Vagina (tissue), 2 donors: Measurements from ENCODE around the gene ARX. TPM values are rescaled to one million over a fixed set of nuclear protein-coding genes. Genes with fewer than 3 reads are reported as not detected.

ENCODE experiments used
- DNase-seq, 2 donors: peaks; one replicate each; pipeline ENCODE4 v3.0.0-alpha.2; 2017; ENCODE audit errors: extremely low spot score in 2 of 2
- H3K27ac ChIP-seq: fragments of 200-600 bp; sonication (generic); one replicate; pipeline ENCODE4 v1.5.1; 2019
- H3K27me3 ChIP-seq: fragments of 200-600 bp; sonication (generic); one replicate; pipeline ENCODE4 v1.5.1; 2019
- H3K36me3 ChIP-seq, 2 donors: fragments of 200-600 bp; sonication (generic); one replicate each; pipeline ENCODE4 v1.5.1; 2017 to 2019
- H3K4me1 ChIP-seq: fragments of 200-600 bp; sonication (generic); one replicate; pipeline ENCODE4 v1.5.1; 2019
- H3K4me3 ChIP-seq, 2 donors: fragments of 200-600 bp; sonication (generic); 1 replicate in 1 of 2; 2 replicates in 1 of 2; pipeline ENCODE4 v1.5.1; 2016 to 2019
- H3K9me3 ChIP-seq: fragments of 200-600 bp; sonication (generic); one replicate; pipeline ENCODE4 v1.5.1; 2019
- CTCF ChIP-seq, 3 experiments: fragments of 450-650 bp in 2 of 3; fragments of 200-600 bp in 1 of 3; sonication (generic) in 1 of 3; IDR thresholded peaks; one replicate each; pipeline ENCODE4 v1.5.1; 2017 to 2019; ENCODE audit warnings: antibody characterized with exemption in 3 of 3, mild to moderate bottlenecking in 2 of 3, moderate library complexity in 2 of 3
- POLR2A ChIP-seq, 2 donors: fragments of 450-650 bp; IDR thresholded peaks; one replicate each; pipeline ENCODE4 v1.6.1; 2017; ENCODE audit warnings: antibody characterized with exemption in 2 of 2, mild to moderate bottlenecking in 2 of 2, moderate library complexity in 2 of 2
- POLR2AphosphoS5 ChIP-seq, 2 donors: sonication (generic); formaldehyde crosslinking; IDR thresholded peaks; one replicate each; pipeline ENCODE4 v1.9.0; 2017; ENCODE audit warnings: antibody characterized with exemption in 2 of 2, mild to moderate bottlenecking in 2 of 2, low read depth in 1 of 2; ENCODE audit not compliant: insufficient read depth in 1 of 2
- intact Hi-C: fragments of 100-400 bp; cut with DNase I; formaldehyde crosslinking; loops from one replicate; pipeline ENCODE4 v1.15.1; 2023
- total RNA-seq: library from RNA; depleted of rRNA; stranded (reverse); fragments of >200 nt; gene quantifications from one replicate; pipeline ENCODE4 v1.2.3, GENCODE V29; 2016

The ARX gene
- not detected for total RNA-seq

- no peaks in the 10 kb centered on the region for H3K9me3 ChIP-seq
- intact Hi-C loops: no loop called here
- H3K4me1 ChIP-seq: peaks cover 11% of the 10 kb centered on the region
- TF ChIP-seq CTCF (IDR thresholded peaks at IDR 0.05): no peak
- no peak for TF ChIP-seq POLR2A (IDR thresholded peaks at IDR 0.05)
- TF ChIP-seq POLR2AphosphoS5 (IDR thresholded peaks at IDR 0.05; ENCODE audit: insufficient read depth in 1 of 2, low read depth in 1 of 2): no peak
- no peaks in the 10 kb centered on the region for H3K36me3 ChIP-seq
- peaks cover under 1% of the 10 kb centered on the region for H3K27me3 ChIP-seq
- DNase-seq: no peak
- no peak within 1 kb of the TSS for H3K4me3 ChIP-seq
- no peak within 1 kb of the TSS for H3K27ac ChIP-seq
Measured at GRCh38 chrX:25015486-25016360, at the start of gene ARX. TSS of gene ARX (minus strand) at chrX:25015965. CDS start at chrX:25015737, 228 bp downstream.

GRCh38 chrX:25059273-25059672, 43.5 kb upstream of the ARX start:
- H3K27ac ChIP-seq: no peak overlapping the region
- H3K27me3 ChIP-seq: no peaks in the 10 kb centered on the region
- DNase-seq: no peak
- no peaks in the 10 kb centered on the region for H3K36me3 ChIP-seq
- intact Hi-C loops: no loop called here
- H3K4me3 ChIP-seq: no peak overlapping the region
- no peak for TF ChIP-seq CTCF (IDR thresholded peaks at IDR 0.05)
- TF ChIP-seq POLR2AphosphoS5 (IDR thresholded peaks at IDR 0.05; ENCODE audit: insufficient read depth in 1 of 2, low read depth in 1 of 2): no peak
- no peak for TF ChIP-seq POLR2A (IDR thresholded peaks at IDR 0.05)
- no peaks in the 10 kb centered on the region for H3K4me1 ChIP-seq
- H3K9me3 ChIP-seq: no peaks in the 10 kb centered on the region

- H3K36me3 ChIP-seq: no peaks in the 10 kb centered on the region
- no peaks in the 10 kb centered on the region for H3K4me1 ChIP-seq
- no peak overlapping the region for H3K27ac ChIP-seq
- TF ChIP-seq POLR2A (IDR thresholded peaks at IDR 0.05) (no peak), CTCF (IDR thresholded peaks at IDR 0.05) (no peak), POLR2AphosphoS5 (IDR thresholded peaks at IDR 0.05; ENCODE audit: insufficient read depth in 1 of 2, low read depth in 1 of 2) (no peak)
- intact Hi-C loops: no loop called here
- H3K27me3 ChIP-seq: no peaks in the 10 kb centered on the region
- H3K9me3 ChIP-seq: no peaks in the 10 kb centered on the region
- no peak for DNase-seq
- no peak overlapping the region for H3K4me3 ChIP-seq
Measured at GRCh38 chrX:25052798-25053534, 37.2 kb upstream of the ARX start.

GRCh38 chrX:25049971-25050370, 34.2 kb upstream of the ARX start:
- no peaks in the 10 kb centered on the region for H3K36me3 ChIP-seq
- no peak overlapping the region for H3K27ac ChIP-seq
- H3K4me3 ChIP-seq: no peak overlapping the region
- no peaks in the 10 kb centered on the region for H3K27me3 ChIP-seq
- H3K9me3 ChIP-seq: no peaks in the 10 kb centered on the region
- intact Hi-C loops: no loop called here
- TF ChIP-seq POLR2AphosphoS5 (IDR thresholded peaks at IDR 0.05; ENCODE audit: insufficient read depth in 1 of 2, low read depth in 1 of 2) (no peak), CTCF (IDR thresholded peaks at IDR 0.05) (no peak), POLR2A (IDR thresholded peaks at IDR 0.05) (no peak)
- no peak for DNase-seq
- no peaks in the 10 kb centered on the region for H3K4me1 ChIP-seq
